SJCRH30 (cell line): Measurements from ENCODE around the gene SLIT1. TPM values are rescaled to one million over a fixed set of nuclear protein-coding genes. Genes with fewer than 3 reads are reported as not detected.

Experiments
- DNase-seq, 2 experiments: peaks; one replicate each; pipeline ENCODE4 v3.0.0-alpha.2; 2015 to 2020
- H3K27ac ChIP-seq: fragments of 250-450 bp; sonication (Bioruptor Pico); 2 replicates; pipeline ENCODE4 v1.5.1; 2020; ENCODE audit warnings: mild to moderate bottlenecking, moderate library complexity
- H3K27me3 ChIP-seq: fragments of 250-450 bp; sonication (Bioruptor Pico); 2 replicates; pipeline ENCODE4 v1.5.1; 2020; ENCODE audit warnings: mild to moderate bottlenecking, moderate library complexity
- H3K36me3 ChIP-seq: fragments of 250-450 bp; sonication (Bioruptor Pico); 2 replicates; pipeline ENCODE4 v1.5.1; 2020; ENCODE audit warnings: mild to moderate bottlenecking, moderate library complexity
- H3K4me1 ChIP-seq: fragments of 250-450 bp; sonication (Bioruptor Pico); 2 replicates; pipeline ENCODE4 v1.5.1; 2020; ENCODE audit warnings: mild to moderate bottlenecking, moderate library complexity
- H3K4me3 ChIP-seq: fragments of 250-450 bp; sonication (Bioruptor Pico); 2 replicates; pipeline ENCODE4 v1.5.1; 2020; ENCODE audit warnings: mild to moderate bottlenecking, moderate library complexity
- H3K9me3 ChIP-seq: fragments of 250-450 bp; sonication (Bioruptor Pico); replicated peaks from 2 replicates; pipeline ENCODE4 v1.5.1; 2020; ENCODE audit warnings: mild to moderate bottlenecking, moderate library complexity
- total RNA-seq: library from RNA; depleted of rRNA; stranded (reverse); fragments of >200 nt; shearing (Covaris generic); gene quantifications from 2 replicates; pipeline ENCODE4 v1.2.3, GENCODE V29; 2014

The SLIT1 gene
- total RNA-seq, 1 experiment from 2014 or later, result 0.04 TPM

- Histone ChIP-seq H3K4me3 (no peak overlapping the region), H3K4me1 (peaks cover 9% of the 10 kb centered on the region), H3K27me3 (no peaks in the 10 kb centered on the region), H3K36me3 (no peaks in the 10 kb centered on the region), H3K9me3 (no peaks in the 10 kb centered on the region), H3K27ac (no peak overlapping the region)
- no peak for DNase-seq
These were observed 54.1 kb downstream of the SLIT1 start for GRCh38 chr10:97131666-97132065.

- Histone ChIP-seq H3K4me3 (no peak overlapping the region), H3K27me3 (no peaks in the 10 kb centered on the region), H3K36me3 (no peaks in the 10 kb centered on the region), H3K9me3 (no peaks in the 10 kb centered on the region), H3K4me1 (peaks cover 9% of the 10 kb centered on the region), H3K27ac (no peak overlapping the region)
- DNase-seq, result peak; percentile 73 to 79
These were observed 54.6 kb downstream of the SLIT1 start for GRCh38 chr10:97131181-97131628.

GRCh38 chr10:97129666-97130065, 56.1 kb downstream of the SLIT1 start:
- Histone ChIP-seq H3K9me3 (no peaks in the 10 kb centered on the region), H3K4me1 (peaks cover 11% of the 10 kb centered on the region), H3K36me3 (no peaks in the 10 kb centered on the region), H3K27ac (no peak overlapping the region), H3K27me3 (no peaks in the 10 kb centered on the region), H3K4me3 (no peak overlapping the region)
- no peak for DNase-seq

DNA sequence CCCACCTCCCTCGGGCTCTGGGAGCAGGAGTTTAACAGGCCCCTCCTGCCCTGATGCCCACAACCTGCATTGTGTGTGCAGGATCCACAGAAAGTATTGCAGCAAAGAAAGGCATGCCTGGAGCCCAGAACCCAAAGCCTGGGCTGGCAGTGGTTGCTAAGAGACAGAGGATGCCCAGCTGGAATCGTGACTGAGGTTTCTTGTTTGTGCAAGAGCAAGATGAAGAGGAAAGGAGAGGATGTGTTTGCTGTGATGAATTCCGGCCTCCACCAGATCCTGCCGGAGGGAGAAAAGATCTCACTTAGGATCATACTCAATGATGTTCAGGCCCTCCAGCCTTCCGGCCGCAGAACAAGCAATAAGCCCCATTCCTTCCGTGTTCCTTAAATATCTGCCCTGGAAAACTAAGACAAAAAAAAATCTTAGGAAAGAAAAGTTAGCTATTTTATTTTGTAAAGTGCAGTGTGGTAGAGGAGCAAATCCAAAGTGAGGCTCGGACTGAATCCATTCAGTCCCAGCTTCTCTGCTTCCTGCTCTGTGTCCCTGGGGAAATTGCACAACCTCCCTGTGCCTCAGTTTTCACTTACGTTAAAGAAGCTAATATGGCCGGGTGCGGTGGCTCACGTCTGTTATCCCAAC, 57.1 kb downstream of the SLIT1 start:
- DNase-seq, result peak in 1 of 2 experiments; percentile 16
- H3K4me3 ChIP-seq, result no peak overlapping the region

DNA sequence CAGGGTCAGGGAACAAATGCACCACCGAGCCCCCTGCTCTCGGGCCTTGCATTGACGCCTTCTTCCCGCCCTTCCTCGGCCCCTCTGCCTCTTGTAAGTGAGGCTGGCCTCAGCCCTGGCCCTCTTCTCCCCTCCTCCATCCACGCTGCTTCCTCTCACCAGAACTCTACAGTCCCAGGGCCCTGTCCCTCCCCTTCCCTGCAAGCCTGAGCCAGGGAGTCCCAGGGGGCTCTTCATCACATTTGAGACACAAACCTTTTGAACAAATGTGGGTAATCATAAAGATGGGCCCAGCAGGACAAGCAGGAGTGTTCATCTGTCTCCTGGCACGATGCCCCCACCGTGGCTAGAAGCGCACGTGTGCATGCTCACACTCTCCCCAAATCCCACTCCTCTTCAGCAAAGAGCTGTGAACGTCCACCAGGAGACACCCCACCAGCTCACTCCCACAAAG, 57.7 kb downstream of the SLIT1 start:
- Histone ChIP-seq H3K4me1 (peaks cover 24% of the 10 kb centered on the region), H3K36me3 (no peaks in the 10 kb centered on the region), H3K9me3 (no peaks in the 10 kb centered on the region), H3K27me3 (no peaks in the 10 kb centered on the region), H3K4me3 (no peak overlapping the region), H3K27ac (no peak overlapping the region)
- no peak for DNase-seq

More for the DNA sequence above, 57.1 kb downstream of the SLIT1 start:
- Histone ChIP-seq H3K27me3 (no peaks in the 10 kb centered on the region), H3K27ac (no peak overlapping the region), H3K36me3 (no peaks in the 10 kb centered on the region), H3K9me3 (no peaks in the 10 kb centered on the region), H3K4me1 (peaks cover 19% of the 10 kb centered on the region)

GRCh38 chr10:97127509-97127908, 58.2 kb downstream of the SLIT1 start:
- H3K27me3 ChIP-seq, result no peaks in the 10 kb centered on the region
- no peak overlapping the region for H3K27ac ChIP-seq
- no peak overlapping the region for H3K4me3 ChIP-seq
- H3K36me3 ChIP-seq, result no peaks in the 10 kb centered on the region
- no peaks in the 10 kb centered on the region for H3K9me3 ChIP-seq
- DNase-seq, result no peak
- H3K4me1 ChIP-seq, result peaks cover 25% of the 10 kb centered on the region

- H3K36me3 ChIP-seq, result no peaks in the 10 kb centered on the region
- H3K27me3 ChIP-seq, result no peaks in the 10 kb centered on the region
- H3K4me1 ChIP-seq, result peaks cover 16% of the 10 kb centered on the region
- no peak overlapping the region for H3K27ac ChIP-seq
- H3K9me3 ChIP-seq, result no peaks in the 10 kb centered on the region
- peak; percentile 42 to 70 for DNase-seq
- H3K4me3 ChIP-seq, result no peak overlapping the region
These were observed 61.5 kb downstream of the SLIT1 start for GRCh38 chr10:97124211-97124610.

GRCh38 chr10:97123765-97124164, 62.0 kb downstream of the SLIT1 start:
- Histone ChIP-seq H3K27ac (no peak overlapping the region), H3K36me3 (no peaks in the 10 kb centered on the region), H3K4me3 (no peak overlapping the region), H3K4me1 (peaks cover 16% of the 10 kb centered on the region), H3K27me3 (no peaks in the 10 kb centered on the region), H3K9me3 (no peaks in the 10 kb centered on the region)
- DNase-seq, result peak; percentile 91 to 97

- Histone ChIP-seq H3K27ac (no peak overlapping the region), H3K36me3 (no peaks in the 10 kb centered on the region), H3K4me3 (no peak overlapping the region), H3K4me1 (peaks cover 16% of the 10 kb centered on the region), H3K27me3 (no peaks in the 10 kb centered on the region), H3K9me3 (no peaks in the 10 kb centered on the region)
- DNase-seq, result no peak
These were observed 64.7 kb downstream of the SLIT1 start for GRCh38 chr10:97121041-97121440.

GRCh38 chr10:97120370-97120769, 65.4 kb downstream of the SLIT1 start:
- no peak overlapping the region for H3K4me3 ChIP-seq
- DNase-seq, result no peak
- no peak overlapping the region for H3K27ac ChIP-seq
- no peaks in the 10 kb centered on the region for H3K9me3 ChIP-seq
- peaks cover 16% of the 10 kb centered on the region for H3K4me1 ChIP-seq
- H3K36me3 ChIP-seq, result no peaks in the 10 kb centered on the region
- no peaks in the 10 kb centered on the region for H3K27me3 ChIP-seq

DNA sequence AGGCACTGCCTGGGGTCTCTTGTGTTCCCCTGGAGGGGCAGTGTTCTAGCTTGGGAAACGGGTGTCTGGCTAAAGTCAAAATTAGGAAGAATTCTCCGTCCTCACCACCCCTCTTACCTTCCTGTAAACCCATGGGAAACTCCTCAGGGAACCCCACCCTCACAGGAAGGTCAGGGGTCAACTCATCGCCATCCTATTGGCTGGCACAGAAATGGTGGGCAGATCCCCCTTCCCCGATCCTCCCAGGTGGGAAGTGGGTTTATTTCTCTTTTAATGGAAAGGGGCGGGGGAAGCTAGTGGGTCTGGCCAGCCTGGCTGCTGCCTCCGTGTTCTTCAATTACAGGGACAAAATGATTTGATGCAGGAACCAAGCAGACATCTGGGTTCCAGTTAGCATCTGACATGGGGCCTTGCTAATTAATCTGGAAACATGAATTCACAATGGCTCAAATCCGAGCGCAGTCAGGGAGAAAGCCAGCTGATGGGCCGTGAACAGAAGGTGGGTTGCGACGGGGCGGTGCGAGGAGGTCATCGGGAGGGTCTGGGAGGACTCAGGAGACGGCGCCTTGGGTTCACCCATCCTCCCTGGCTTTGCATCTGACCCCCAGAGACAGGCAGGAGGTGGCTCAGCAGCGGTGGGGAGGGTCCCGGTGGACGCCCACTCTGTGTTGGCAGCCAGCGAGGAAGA, 66.6 kb downstream of the SLIT1 start:
- no peak overlapping the region for H3K27ac ChIP-seq
- DNase-seq, result no peak
- no peak overlapping the region for H3K4me3 ChIP-seq
- no peaks in the 10 kb centered on the region for H3K27me3 ChIP-seq
- peaks cover 9% of the 10 kb centered on the region for H3K4me1 ChIP-seq
- H3K9me3 ChIP-seq, result no peaks in the 10 kb centered on the region
- no peaks in the 10 kb centered on the region for H3K36me3 ChIP-seq

- peak in 1 of 2 experiments; percentile 24 for DNase-seq
- Histone ChIP-seq H3K9me3 (no peaks in the 10 kb centered on the region), H3K36me3 (no peaks in the 10 kb centered on the region), H3K4me3 (no peak overlapping the region), H3K27ac (no peak overlapping the region), H3K4me1 (no peaks in the 10 kb centered on the region), H3K27me3 (no peaks in the 10 kb centered on the region)
These were observed 68.4 kb downstream of the SLIT1 start for GRCh38 chr10:97117372-97117771.

GRCh38 chr10:97116462-97117162, 69.1 kb downstream of the SLIT1 start:
- H3K4me1 ChIP-seq, result no peaks in the 10 kb centered on the region
- H3K27ac ChIP-seq, result no peak overlapping the region
- no peak for DNase-seq
- no peak overlapping the region for H3K4me3 ChIP-seq
- no peaks in the 10 kb centered on the region for H3K36me3 ChIP-seq
- no peaks in the 10 kb centered on the region for H3K27me3 ChIP-seq
- H3K9me3 ChIP-seq, result no peaks in the 10 kb centered on the region

- no peaks in the 10 kb centered on the region for H3K4me1 ChIP-seq
- H3K27me3 ChIP-seq, result no peaks in the 10 kb centered on the region
- no peak overlapping the region for H3K27ac ChIP-seq
- no peaks in the 10 kb centered on the region for H3K9me3 ChIP-seq
- DNase-seq, result no peak
- H3K36me3 ChIP-seq, result no peaks in the 10 kb centered on the region
- H3K4me3 ChIP-seq, result no peak overlapping the region
These were observed 69.9 kb downstream of the SLIT1 start for GRCh38 chr10:97115846-97116245.

GRCh38 chr10:97111615-97112014, 74.1 kb downstream of the SLIT1 start:
- Histone ChIP-seq H3K9me3 (no peaks in the 10 kb centered on the region), H3K4me1 (no peaks in the 10 kb centered on the region), H3K27me3 (no peaks in the 10 kb centered on the region), H3K4me3 (no peak overlapping the region), H3K36me3 (no peaks in the 10 kb centered on the region), H3K27ac (no peak overlapping the region)
- DNase-seq, result no peak
